Heart left ventricle (tissue), 16 donors: ENCODE measurements around the gene ARIH2. TPM values are rescaled to one million over a fixed set of nuclear protein-coding genes. Genes with fewer than 3 reads are reported as not detected.
A peak's percentile ranks its signal among the peaks of the same experiment; 100 is the strongest.

Experiments used
- ATAC-seq, 4 donors: fragments of 200-7000 bp; cut with Tn5 transposase; one replicate each; pipeline ENCODE4 v1.9.1; 2020 to 2022; ENCODE audit warnings: moderate library complexity in 4 of 4, mild to moderate bottlenecking in 3 of 4, moderate number of reproducible peaks in 1 of 4
- DNase-seq, 5 donors: peaks; one replicate each; pipeline ENCODE4 v3.0.0-alpha.2; 2020
- H3K27ac ChIP-seq, 12 donors: fragments of 200-600 bp; sonication (generic) in 4 of 12; one replicate each; pipeline versions ENCODE4 v1.5.0 to v1.8.0; 2016 to 2022; ENCODE audit warnings: mild to moderate bottlenecking in 2 of 12
- H3K27me3 ChIP-seq, 9 donors: fragments of 200-600 bp; sonication (generic) in 2 of 9; one replicate each; pipeline versions ENCODE4 v1.5.1 to v1.8.0; 2016 to 2022; ENCODE audit warnings: mild to moderate bottlenecking in 3 of 9
- H3K36me3 ChIP-seq, 9 donors: fragments of 200-600 bp; sonication (generic) in 2 of 9; one replicate each; pipeline versions ENCODE4 v1.5.0 to v1.8.0; 2018 to 2022; ENCODE audit warnings: mild to moderate bottlenecking in 2 of 9
- H3K4me1 ChIP-seq, 12 donors: fragments of 200-600 bp; sonication (generic) in 4 of 12; one replicate each; pipeline versions ENCODE4 v1.5.0 to v1.8.0; 2016 to 2022; ENCODE audit warnings: mild to moderate bottlenecking in 3 of 12
- H3K4me3 ChIP-seq, 12 donors: fragments of 200-600 bp; sonication (generic) in 4 of 12; one replicate each; pipeline versions ENCODE4 v1.5.0 to v1.8.0; 2017 to 2022; ENCODE audit warnings: mild to moderate bottlenecking in 9 of 12, moderate library complexity in 4 of 12
- H3K9me3 ChIP-seq, 12 donors: fragments of 200-600 bp; sonication (generic) in 4 of 12; one replicate each; pipeline versions ENCODE4 v1.5.0 to v1.8.0; 2016 to 2022; ENCODE audit warnings: mild to moderate bottlenecking in 1 of 12
- CTCF ChIP-seq, 12 donors: fragments of 200-600 bp; sonication (generic) in 4 of 12; IDR thresholded peaks; one replicate each; pipeline versions ENCODE4 v1.5.0 to v1.8.0; 2018 to 2022; ENCODE audit warnings: antibody characterized with exemption in 12 of 12, mild to moderate bottlenecking in 5 of 12
- POLR2A ChIP-seq, 2 donors: fragments of 450-650 bp; IDR thresholded peaks; one replicate each; pipeline ENCODE4 v1.6.1; 2017; ENCODE audit warnings: antibody characterized with exemption in 2 of 2, mild to moderate bottlenecking in 2 of 2, moderate library complexity in 2 of 2
- WGBS, 4 donors: extraction: QIAGEN DNeasy Blood & Tissue Kit in 2 of 4; methylation state at CpG; one replicate each; pipeline versions ENCODE4 v1.1.5 to v1.1.7; 2013 to 2018; 5-methylcytosine and 5-hydroxymethylcytosine counted together
- intact Hi-C, 10 donors: fragments of 100-400 bp; cut with DNase I; formaldehyde crosslinking; loops; one replicate each; pipeline versions ENCODE4 v1.11.1 to v1.14.2; 2022
- polyA plus RNA-seq, 2 donors: library from polyadenylated mRNA; stranded (reverse); fragments of 200-250 nt; gene quantifications; one replicate each; pipeline ENCODE4 v1.2.3, GENCODE V29; 2013
- total RNA-seq, 9 donors: library from RNA; depleted of rRNA in 2 of 9; stranded (reverse); fragments of >200 nt in 2 of 9; fragmentation: NEBNext Ultra II Directional in 3 of 9; extraction: Animal tissue kit (Norgen Biotek cat#: 25700) in 3 of 9; gene quantifications; one replicate each; pipeline versions ENCODE4 v1.1.0 to v1.2.4, GENCODE V29; 2016 to 2023
- donor health status: ischemic (EF 13 %, LVEDD 7.1; RV severe dilation, severe dysfunction).
- donor health status: healthy with polysubstance abuse.
- donor health status: DM: no; HTN: yes; CAD: no.
- donor health status: DM: no; HTN: no; CAD: no.
- donor health status: ischemic (EF 25% LVEDD 6.9; RV normal size, moderate dysfunction).
- donor health status: ischemic (EF 25% LVEDD 5.7; RV mildly dilated, moderate dysfunction).
- donor health status: healthy.
- donor health status: DM: yes; HTN: yes; CAD: no.
- donor health status: ischemic (EF 35%, LVEDD 5.7; RV mildly dilated, moderate dysfunction).
- donor health status: nonischemic (EF 11% LVEDD 7.7; RV severe dilation, severe dysfunction).
- donor health status: DM: yes; HTN: yes; CAD: no.
- donor health status: PGD.
- donor health status: ischemic (EF 29% LVEDD 5.4; RV normal size, mild dysfunction).
- donor health status: nonischemic (EF 23%, LVEDD 6.1; RV moderate dilation, normal function).

ARIH2 gene
- total and polyA plus RNA-seq, 11 donors, result 77.6 to 223 (median 126) TPM

DNA sequence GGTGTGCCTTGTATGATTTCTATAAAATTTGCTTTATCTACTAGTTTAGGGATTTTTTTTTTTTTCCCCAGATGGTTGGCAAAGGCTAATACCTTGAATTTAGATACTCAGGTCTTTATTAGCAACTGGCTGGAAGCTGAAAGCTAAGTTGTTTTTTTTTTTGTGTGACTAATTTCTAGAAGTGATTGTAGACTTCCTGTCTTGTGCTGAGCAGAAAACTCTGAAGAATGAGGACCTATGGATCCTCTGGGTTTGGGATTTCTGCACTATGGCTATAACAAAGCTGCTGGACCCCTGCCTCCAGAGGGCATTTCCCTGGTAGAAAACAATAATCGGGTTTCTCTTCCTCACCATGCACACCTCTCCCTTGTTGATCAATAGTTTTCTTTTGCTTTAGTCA is 10.0 kb downstream of the ARIH2 start:
- H3K9me3 ChIP-seq, result no peaks in the 10 kb centered on the region
- DNase-seq, result no peak
- 42 to 67% (median 54%) methylated on average over 1 of the region's 1 CpG for WGBS, 4 donors
- no peak for TF ChIP-seq CTCF (IDR thresholded peaks at IDR 0.05)
- TF ChIP-seq POLR2A (IDR thresholded peaks at IDR 0.05), result no peak
- H3K36me3 ChIP-seq, result peaks cover 0 to 76% (median 59%) of the 10 kb centered on the region in 9 donors
- intact Hi-C loops, result no loop called here
- H3K27me3 ChIP-seq, result no peaks in the 10 kb centered on the region
- ATAC-seq, result no peak
- H3K4me1 ChIP-seq, result peaks cover 21 to 70% (median 47%) of the 10 kb centered on the region in 12 donors
- H3K27ac ChIP-seq, result peak overlapping the region; percentile 33 to 81 (median 69)
- peak overlapping the region in 10 of 12 donors; percentile 6 to 45 (median 34) for H3K4me3 ChIP-seq

GRCh38 chr3:48929358-48930035 is 10.9 kb downstream of the ARIH2 start:
- intact Hi-C loops, result no loop called here
- peak overlapping the region in 10 of 12 donors; percentile 6 to 45 (median 34) for H3K4me3 ChIP-seq
- H3K36me3 ChIP-seq, result peaks cover 0 to 76% (median 58%) of the 10 kb centered on the region in 9 donors
- no peaks in the 10 kb centered on the region for H3K27me3 ChIP-seq
- H3K9me3 ChIP-seq, result no peaks in the 10 kb centered on the region
- DNase-seq (no peak), ATAC-seq (peak in 3 of 4 donors; percentile 29 to 31 (median 29))
- H3K4me1 ChIP-seq, result peaks cover 21 to 75% (median 45%) of the 10 kb centered on the region in 12 donors
- H3K27ac ChIP-seq, result peak overlapping the region in 11 of 12 donors; percentile 54 to 81 (median 70)
- 29 to 36% (median 33%) methylated on average over 3 of the region's 3 CpGs for WGBS, 4 donors
- no peak for TF ChIP-seq POLR2A (IDR thresholded peaks at IDR 0.05)

GRCh38 chr3:48930590-48930989 is 11.9 kb downstream of the ARIH2 start:
- H3K4me3 ChIP-seq, result no peak overlapping the region
- no peak for TF ChIP-seq POLR2A (IDR thresholded peaks at IDR 0.05)
- TF ChIP-seq CTCF (IDR thresholded peaks at IDR 0.05), result no peak
- DNase-seq (no peak), ATAC-seq (no peak)
- intact Hi-C loops, result no loop called here
- H3K4me1 ChIP-seq, result peaks cover 21 to 84% (median 47%) of the 10 kb centered on the region in 12 donors
- H3K27ac ChIP-seq, result peak overlapping the region in 10 of 12 donors; percentile 11 to 83 (median 69)
- no peaks in the 10 kb centered on the region for H3K27me3 ChIP-seq
- peaks cover 0 to 74% (median 58%) of the 10 kb centered on the region in 9 donors for H3K36me3 ChIP-seq
- H3K9me3 ChIP-seq, result no peaks in the 10 kb centered on the region
- WGBS, 4 donors, result 73 to 81% (median 77%) methylated on average over 3 of the region's 3 CpGs

- no peak for DNase-seq
- ATAC-seq, result no peak
- H3K4me1 ChIP-seq, result peaks cover 14 to 82% (median 48%) of the 10 kb centered on the region in 12 donors
- H3K9me3 ChIP-seq, result no peaks in the 10 kb centered on the region
- 35 to 45% (median 40%) methylated on average over 1 of the region's 1 CpG for WGBS, 4 donors
- TF ChIP-seq CTCF (IDR thresholded peaks at IDR 0.05) (no peak), POLR2A (IDR thresholded peaks at IDR 0.05) (no peak)
- H3K27ac ChIP-seq, result peak overlapping the region in 11 of 12 donors; percentile 6 to 83 (median 48)
- no peak overlapping the region for H3K4me3 ChIP-seq
- peaks cover 0 to 74% (median 47%) of the 10 kb centered on the region in 9 donors for H3K36me3 ChIP-seq
- no peaks in the 10 kb centered on the region for H3K27me3 ChIP-seq
- intact Hi-C loops, result no loop called here
Observed at GRCh38 chr3:48931944-48932580, 13.4 kb downstream of the ARIH2 start.
